ENCODE data around the gene ANKRD42.

The ANKRD42 gene

DNA sequence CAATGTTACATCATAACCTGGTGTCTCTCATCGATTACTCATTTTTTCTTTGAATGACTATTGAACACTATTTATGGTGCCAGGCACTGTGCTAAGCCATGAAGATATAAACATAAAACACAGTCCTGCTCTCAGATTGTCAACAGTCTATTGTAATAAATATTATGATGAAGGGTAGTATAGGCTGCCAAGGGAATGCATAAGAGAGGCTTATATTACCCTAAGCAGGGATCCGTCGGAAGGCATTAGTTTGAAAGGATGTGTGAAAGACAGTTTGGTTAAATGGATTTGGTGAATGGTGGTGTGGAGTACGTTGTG lies 99.9 kb downstream of the ANKRD42 start:
- DNase-seq: no peak

DNA sequence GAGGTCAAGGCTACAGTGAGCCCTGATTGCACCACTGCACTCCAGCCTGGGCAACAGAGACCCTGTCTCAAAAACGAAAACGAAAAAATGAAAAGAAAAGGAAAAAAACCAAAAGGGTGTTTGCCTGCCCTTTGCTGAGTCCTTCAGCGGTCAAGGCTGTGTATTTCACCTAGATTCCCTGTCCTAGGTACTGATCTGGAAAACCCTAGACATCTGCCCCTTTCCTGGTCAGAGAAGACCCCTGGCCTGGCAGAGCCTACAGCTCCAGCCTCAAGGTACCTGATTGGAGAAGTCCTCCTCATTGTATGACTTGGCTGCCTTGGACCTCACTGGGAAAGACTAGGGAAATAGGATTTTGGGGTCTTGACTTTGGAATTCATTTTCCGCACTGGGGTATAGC lies 100.7 kb downstream of the ANKRD42 start:
- no peak for DNase-seq

Data from activated T-cell treated with anti-CD3 and anti-CD28 coated beads, Interleukin-2, amount 50 U/mL, for 48 hours (primary cell).